GM10266 (cell line): Measurements from ENCODE around the gene MEPCE.
A peak's percentile ranks its signal among the peaks of the same experiment; 100 is the strongest.

ENCODE experiments used
- DNase-seq: peaks from one replicate; pipeline ENCODE4 v3.0.0; 2012; ENCODE audit errors: extremely low spot score
- CTCF ChIP-seq: IDR thresholded peaks from 2 replicates; pipeline ENCODE4 v1.5.1; 2012; ENCODE audit warnings: mild to moderate bottlenecking, low read depth; ENCODE audit not compliant: control insufficient read depth, insufficient read depth; ENCODE audit errors: missing control alignments

MEPCE gene

GRCh38 chr7:100390286-100391009 is 39.2 kb upstream of the MEPCE start:
- no peak for DNase-seq
- TF ChIP-seq CTCF, result no peak

DNA sequence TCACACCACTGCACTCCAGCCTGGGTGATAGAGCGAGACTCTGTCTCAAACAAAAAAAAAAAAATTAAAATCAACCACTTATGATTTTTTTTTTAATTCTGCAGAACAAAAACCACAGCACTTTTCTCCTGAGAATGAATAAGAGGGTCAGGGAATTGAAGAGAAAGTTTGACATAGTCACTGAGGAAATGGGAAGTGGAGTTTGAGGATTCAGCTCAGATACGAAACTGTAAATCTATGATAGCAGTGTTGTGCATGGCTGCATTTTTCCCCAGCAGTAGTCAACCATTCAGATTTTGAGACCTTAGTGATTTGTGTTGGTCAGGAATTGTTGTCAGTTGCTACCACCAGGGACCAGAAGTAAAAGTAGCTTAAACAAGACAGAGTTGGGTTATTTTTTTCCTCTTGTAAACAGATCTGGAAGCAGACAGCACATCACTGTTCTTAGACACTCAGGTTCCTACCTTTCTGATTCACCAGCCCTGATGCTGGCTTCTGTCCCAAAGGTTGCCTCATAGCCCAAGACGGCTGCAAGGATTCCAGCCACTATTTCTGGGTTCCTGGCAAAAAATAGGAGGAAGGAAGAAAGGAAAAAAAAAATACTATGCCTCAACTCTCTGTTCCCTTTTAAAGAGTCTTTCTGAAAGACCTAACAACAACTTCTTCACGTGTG is 36.3 kb upstream of the MEPCE start:
- DNase-seq, result no peak
- no peak for TF ChIP-seq CTCF

DNA sequence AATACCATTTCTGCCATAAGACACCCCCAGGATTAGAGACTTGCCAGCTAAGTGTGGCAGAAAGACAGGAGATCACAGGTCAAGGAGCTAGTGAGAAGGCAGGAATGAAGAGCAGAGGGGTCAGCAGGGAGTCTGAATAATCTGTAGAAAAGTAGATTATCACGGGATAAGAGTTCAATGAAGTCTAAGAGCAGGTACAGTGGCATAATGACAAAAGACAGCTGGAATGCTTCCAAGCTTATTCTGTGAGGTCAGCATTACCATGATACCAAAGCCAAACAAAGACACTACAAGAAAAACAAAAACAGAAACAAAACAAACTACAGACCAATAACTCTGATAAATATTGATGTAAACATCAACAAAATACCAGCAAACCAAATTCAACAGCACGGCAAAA is 35.6 kb upstream of the MEPCE start:
- no peak for DNase-seq
- TF ChIP-seq CTCF, result no peak

DNA sequence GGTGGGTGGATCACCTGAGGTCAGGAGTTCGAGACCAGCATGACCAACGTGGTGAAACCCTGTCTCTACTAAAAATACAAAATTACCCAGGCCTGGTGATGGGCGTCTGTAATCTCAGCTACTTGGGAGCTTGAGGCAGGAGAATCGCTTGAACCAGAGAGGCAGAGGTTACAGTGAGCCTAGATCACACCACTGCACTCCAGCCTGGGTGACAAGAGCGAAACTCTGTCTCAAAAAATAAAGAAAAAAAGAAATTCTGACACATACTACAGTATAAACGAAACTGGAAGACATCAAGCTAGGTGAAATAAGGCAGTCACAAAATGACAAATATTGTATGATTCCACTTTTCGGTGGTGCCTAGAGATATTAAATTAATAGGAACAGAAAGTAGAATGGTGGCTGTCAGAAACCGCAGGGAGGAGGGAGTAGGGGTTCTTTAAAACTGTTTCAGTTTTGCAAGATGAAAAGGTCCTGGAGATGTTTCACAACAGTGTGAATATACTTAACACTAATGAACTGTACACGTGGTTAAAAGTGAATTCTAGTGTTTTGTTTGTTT is 33.1 kb upstream of the MEPCE start:
- TF ChIP-seq CTCF, result no peak

DNA sequence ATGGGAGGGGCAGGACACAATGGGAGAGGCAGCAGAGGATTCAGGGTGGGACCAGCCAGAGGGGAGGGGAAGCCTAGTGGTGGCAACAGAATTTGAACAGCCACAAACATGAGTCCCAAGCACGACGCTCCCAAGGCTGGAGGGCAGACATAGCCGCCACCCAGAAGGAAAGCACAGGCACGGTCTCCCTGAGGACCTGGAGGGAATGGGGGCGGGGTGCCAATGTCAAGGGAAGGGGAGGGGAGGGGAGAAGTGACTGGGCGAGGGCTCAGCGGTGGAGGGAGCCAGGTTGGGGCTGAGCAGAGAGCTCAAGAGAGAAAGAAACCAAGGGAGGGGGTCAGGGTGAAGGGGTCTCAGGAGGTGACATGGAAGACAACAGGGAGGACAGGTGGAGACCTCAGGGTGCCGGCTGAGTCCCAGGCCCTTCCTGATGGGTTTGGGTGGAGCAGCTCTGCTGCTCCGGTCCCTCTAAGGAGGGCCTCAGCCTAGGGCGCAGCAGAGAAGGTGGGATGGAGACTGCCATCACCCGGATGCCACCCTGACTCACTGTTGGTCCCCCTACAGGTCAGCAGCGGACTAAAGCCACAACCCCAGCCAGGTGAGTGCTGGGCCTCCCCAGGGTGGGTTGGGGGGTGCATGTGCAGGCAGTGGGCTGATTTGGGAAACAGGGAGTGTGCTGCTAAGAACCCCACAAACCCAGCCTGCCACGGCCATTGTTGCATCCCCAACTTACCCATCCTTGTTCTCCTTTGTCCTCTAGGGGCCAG is 32.1 kb upstream of the MEPCE start:
- no peak for TF ChIP-seq CTCF
- DNase-seq, result no peak

More for the DNA sequence above, 33.1 kb upstream of the MEPCE start:
- DNase-seq, result peak; percentile 67

GRCh38 chr7:100398239-100398638 is 31.4 kb upstream of the MEPCE start:
- no peak for DNase-seq
- TF ChIP-seq CTCF, result no peak
